ENCODE data around the gene CENPB. TPM values are rescaled to one million over a fixed set of nuclear protein-coding genes. Genes with fewer than 3 reads are reported as not detected.

CENPB gene
- polyA plus RNA-seq, 1 of the 3 experiments (the other 2 are of a cell fraction) = 41.2 TPM

- TF ChIP-seq CTCF (IDR thresholded peaks at IDR 0.05) = peak; percentile 70
- TF ChIP-seq ELF1 (IDR thresholded peaks at IDR 0.05) = no peak
- no peak for TF ChIP-seq YY1 (IDR thresholded peaks at IDR 0.05; ENCODE audit: low read depth)
- TF ChIP-seq RAD21 (IDR thresholded peaks at IDR 0.05; ENCODE audit: low read length) = peak; percentile 71
- TF ChIP-seq REST (IDR thresholded peaks at IDR 0.05; ENCODE audit: low read depth, low read length) = peak; percentile 61; the same call in 1 of the 2 replicates
- TF ChIP-seq USF2 (IDR thresholded peaks at IDR 0.05; ENCODE audit: borderline replicate concordance, low read depth, low read length) = no peak
Observed at GRCh38 chr20:3818155-3819151, 31.9 kb upstream of the CENPB start (continued).

- POLR2A ChIA-PET = no interaction called here
- Histone ChIP-seq H3K9ac (no peak overlapping the region), H2AFZ (ENCODE audit: low read depth) (no peak overlapping the region), H3K9me2 (no peaks in the 10 kb centered on the region), H3K79me2 (ENCODE audit: insufficient read depth) (peaks cover 2% of the 10 kb centered on the region; the same call in 1 of the 2 replicates), H3K4me1 (ENCODE audit: control insufficient read depth in 1 of 2, insufficient read depth in 2 of 2, low read depth in 1 of 2, low read length in 1 of 2) (peaks cover 12 to 38% of the 10 kb centered on the region in 2 experiments; a peak in 3 of 4 replicates), H3K4me2 (no peak overlapping the region), H4K20me1 (ENCODE audit: insufficient read depth) (no peaks in the 10 kb centered on the region), H3K27ac (ENCODE audit: low read depth in 2 of 2, low read length in 1 of 2) (no peak overlapping the region), H3K9me3 (no peaks in the 10 kb centered on the region), H3K4me3 (ENCODE audit: low read depth in 2 of 2, low read length in 1 of 2) (no peak overlapping the region), H3F3A (replicated peaks; ENCODE audit: insufficient read depth) (peaks cover 13% of the 10 kb centered on the region), H3K36me3 (replicated peaks in 1 of 2; ENCODE audit: control insufficient read depth in 1 of 2, insufficient read depth in 2 of 2, low read length in 1 of 2) (no peaks in the 10 kb centered on the region), H3K27me3 (ENCODE audit: insufficient read depth) (no peaks in the 10 kb centered on the region)
- 86% methylated on average over 9 of the region's 9 CpGs for WGBS (ENCODE audit: low lambda C conversion rate)
- DNase-seq = no peak
- CTCF ChIA-PET = interaction anchor here (0.8 to 6.6 kb wide), 3 partner anchors 20 to 198 kb away, joined by 3 to 61 read pairs (median 11); partner anchors contain the start of genes CDC25B and CENPB
- TF ChIP-seq MEF2A (IDR thresholded peaks at IDR 0.05; ENCODE audit: borderline replicate concordance, low read depth) = no peak
- TF ChIP-seq RXRA (IDR thresholded peaks at IDR 0.05; ENCODE audit: borderline replicate concordance, low read depth) = no peak
- no peak for TF ChIP-seq POLR2AphosphoS5 (IDR thresholded peaks at IDR 0.05; ENCODE audit: low read depth, low read length)
- no peak for TF ChIP-seq USF2 (IDR thresholded peaks at IDR 0.05; ENCODE audit: borderline replicate concordance, low read depth, low read length)
- TF ChIP-seq CTCF (IDR thresholded peaks at IDR 0.05) = no peak
- no peak for TF ChIP-seq YY1 (IDR thresholded peaks at IDR 0.05; ENCODE audit: low read depth)
- TF ChIP-seq NRF1 (IDR thresholded peaks at IDR 0.05; ENCODE audit: low read depth, low read length) = no peak
- TF ChIP-seq EZH2phosphoT487 (IDR thresholded peaks at IDR 0.05; ENCODE audit: borderline replicate concordance, low read depth) = no peak
- TF ChIP-seq TCF12 (IDR thresholded peaks at IDR 0.05) = no peak
- TF ChIP-seq FOSL2 (IDR thresholded peaks at IDR 0.05; ENCODE audit: borderline replicate concordance, low read depth) = no peak
- no peak for TF ChIP-seq ZBTB33 (IDR thresholded peaks at IDR 0.05; ENCODE audit: borderline replicate concordance, low read depth)
- no peak for TF ChIP-seq EP300 (IDR thresholded peaks at IDR 0.05; ENCODE audit: borderline replicate concordance in 1 of 2, low read depth in 1 of 2, low read length in 1 of 2)
Observed at GRCh38 chr20:3815703-3816315, 29.3 kb upstream of the CENPB start.
